Nephron (organoid): Measurements from ENCODE around the gene GLP1R.

Experiments used
- H3K27ac Mint-ChIP-seq, 3 experiments: 2 replicates each; pipeline ENCODE4 v1.8.0; 2020; ENCODE audit warnings: mixed read lengths in 3 of 3, mild to moderate bottlenecking in 2 of 3, moderate library complexity in 1 of 3
- H3K27me3 Mint-ChIP-seq: 2 replicates; pipeline ENCODE4 v1.8.0; 2021; ENCODE audit warnings: low read depth, mild to moderate bottlenecking, moderate library complexity, mixed read lengths
- H3K36me3 Mint-ChIP-seq: 2 replicates; pipeline ENCODE4 v1.8.0; 2020; ENCODE audit warnings: low read depth, mixed read lengths
- H3K4me1 Mint-ChIP-seq: 2 replicates; pipeline ENCODE4 v1.8.0; 2020; ENCODE audit warnings: mixed read lengths
- H3K4me3 Mint-ChIP-seq, 3 experiments: 2 replicates each; pipeline ENCODE4 v1.8.0; 2020; ENCODE audit warnings: mild to moderate bottlenecking in 3 of 3, mixed read lengths in 3 of 3, moderate library complexity in 2 of 3
- H3K9me3 Mint-ChIP-seq: 2 replicates; pipeline ENCODE4 v1.8.0; 2020; ENCODE audit warnings: mixed read lengths
- TF ChIP-seq, protein P1 (sequence below), 3 experiments: fragments of 200-600 bp; sonication (generic); IDR thresholded peaks; one replicate each; pipeline ENCODE4 v1.5.0; 2021; ENCODE audit warnings: antibody characterized with exemption in 3 of 3; ENCODE audit not compliant: unreplicated experiment in 3 of 3

The GLP1R gene

DNA sequence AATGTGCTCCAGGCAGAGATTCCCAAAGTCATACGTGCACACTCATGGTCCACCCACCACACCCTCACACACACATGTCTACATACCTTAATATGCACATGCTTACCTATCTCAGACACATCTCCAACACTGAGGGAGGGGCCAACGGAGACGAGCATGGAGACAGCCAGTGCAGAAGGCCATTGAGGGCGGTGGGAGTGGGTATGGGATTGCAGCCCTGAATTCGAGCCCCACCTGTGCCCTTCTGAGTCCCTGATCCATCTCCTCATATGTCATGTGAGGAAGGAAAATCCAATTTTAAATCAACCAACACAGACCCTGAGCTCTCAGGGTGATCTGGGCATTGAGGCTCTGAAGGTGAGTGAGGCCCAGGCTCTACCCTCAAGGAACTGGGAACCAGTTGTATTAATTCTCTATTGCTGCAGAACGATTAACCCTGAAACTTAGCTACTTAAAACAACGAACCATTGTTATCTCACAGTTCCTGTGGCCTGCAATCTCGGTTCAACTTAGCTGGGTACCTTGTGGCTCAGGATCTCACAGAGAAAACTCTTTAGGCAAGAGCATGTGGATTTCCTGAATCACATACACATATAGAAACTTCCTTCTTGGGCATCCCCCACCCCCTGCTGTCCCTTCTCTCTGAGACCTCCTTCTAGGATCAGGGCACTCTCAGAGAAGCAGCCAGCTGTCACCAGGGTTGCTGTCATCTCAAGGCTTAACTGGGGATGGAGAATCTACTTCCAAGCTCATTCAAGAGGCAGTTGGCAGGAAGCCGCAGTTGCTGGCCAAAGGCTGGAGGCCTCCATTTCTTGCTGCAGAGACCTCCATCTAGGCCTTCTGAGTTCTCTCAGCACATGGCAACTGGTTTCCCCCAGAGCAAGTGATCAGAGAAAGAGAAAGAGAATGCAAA lies 28.3 kb downstream of the GLP1R start:
- Mint-ChIP-seq H3K4me3 (no peak overlapping the region), H3K4me1 (no peaks in the 10 kb centered on the region), H3K27me3 (peaks cover 49% of the 10 kb centered on the region), H3K27ac (no peak overlapping the region), H3K36me3 (no peaks in the 10 kb centered on the region), H3K9me3 (no peaks in the 10 kb centered on the region)
- TF ChIP-seq, protein P1, sequence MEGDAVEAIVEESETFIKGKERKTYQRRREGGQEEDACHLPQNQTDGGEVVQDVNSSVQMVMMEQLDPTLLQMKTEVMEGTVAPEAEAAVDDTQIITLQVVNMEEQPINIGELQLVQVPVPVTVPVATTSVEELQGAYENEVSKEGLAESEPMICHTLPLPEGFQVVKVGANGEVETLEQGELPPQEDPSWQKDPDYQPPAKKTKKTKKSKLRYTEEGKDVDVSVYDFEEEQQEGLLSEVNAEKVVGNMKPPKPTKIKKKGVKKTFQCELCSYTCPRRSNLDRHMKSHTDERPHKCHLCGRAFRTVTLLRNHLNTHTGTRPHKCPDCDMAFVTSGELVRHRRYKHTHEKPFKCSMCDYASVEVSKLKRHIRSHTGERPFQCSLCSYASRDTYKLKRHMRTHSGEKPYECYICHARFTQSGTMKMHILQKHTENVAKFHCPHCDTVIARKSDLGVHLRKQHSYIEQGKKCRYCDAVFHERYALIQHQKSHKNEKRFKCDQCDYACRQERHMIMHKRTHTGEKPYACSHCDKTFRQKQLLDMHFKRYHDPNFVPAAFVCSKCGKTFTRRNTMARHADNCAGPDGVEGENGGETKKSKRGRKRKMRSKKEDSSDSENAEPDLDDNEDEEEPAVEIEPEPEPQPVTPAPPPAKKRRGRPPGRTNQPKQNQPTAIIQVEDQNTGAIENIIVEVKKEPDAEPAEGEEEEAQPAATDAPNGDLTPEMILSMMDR (IDR thresholded peaks at IDR 0.05; ENCODE audit: unreplicated experiment in 3 of 3), result no peak

DNA sequence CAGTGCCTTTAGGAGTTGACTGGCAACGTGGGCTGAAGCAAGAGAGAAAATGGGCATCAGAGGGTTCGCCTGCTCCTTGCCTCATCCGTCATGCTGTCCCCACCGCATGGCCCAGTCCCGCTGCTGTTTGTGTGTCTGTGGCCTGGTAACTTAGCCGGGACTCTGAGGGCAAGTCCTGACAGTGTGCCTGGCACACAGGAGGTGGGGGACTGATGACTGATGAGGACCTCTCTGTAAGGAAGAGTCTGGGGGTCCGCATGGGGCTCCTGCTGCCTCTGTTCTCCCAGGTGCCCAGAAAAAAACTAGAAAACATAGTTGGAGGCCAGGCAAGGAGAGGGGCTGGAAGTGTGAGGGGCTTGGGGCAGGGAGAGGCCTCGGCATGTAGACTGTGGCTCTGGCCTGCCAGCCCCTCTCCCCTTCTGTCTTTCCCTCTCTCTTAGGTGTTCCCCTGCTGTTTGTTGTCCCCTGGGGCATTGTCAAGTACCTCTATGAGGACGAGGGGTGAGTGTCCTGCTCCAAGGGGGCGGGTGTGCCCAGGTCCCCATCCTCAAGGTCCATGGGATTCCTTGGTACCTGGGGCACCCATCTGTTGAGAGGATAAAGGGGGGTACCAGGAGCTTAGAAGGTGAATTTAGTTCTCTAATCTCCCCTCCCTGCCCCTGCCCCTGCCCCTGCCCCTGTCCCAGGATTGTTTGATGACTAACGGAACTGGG lies 29.5 kb downstream of the GLP1R start:
- H3K36me3 Mint-ChIP-seq, result no peaks in the 10 kb centered on the region
- no peak overlapping the region for H3K27ac Mint-ChIP-seq
- peaks cover 55% of the 10 kb centered on the region for H3K27me3 Mint-ChIP-seq
- no peaks in the 10 kb centered on the region for H3K9me3 Mint-ChIP-seq
- H3K4me3 Mint-ChIP-seq, result no peak overlapping the region
- no peaks in the 10 kb centered on the region for H3K4me1 Mint-ChIP-seq
- TF ChIP-seq, protein P1 (IDR thresholded peaks at IDR 0.05; ENCODE audit: unreplicated experiment in 3 of 3), result no peak

DNA sequence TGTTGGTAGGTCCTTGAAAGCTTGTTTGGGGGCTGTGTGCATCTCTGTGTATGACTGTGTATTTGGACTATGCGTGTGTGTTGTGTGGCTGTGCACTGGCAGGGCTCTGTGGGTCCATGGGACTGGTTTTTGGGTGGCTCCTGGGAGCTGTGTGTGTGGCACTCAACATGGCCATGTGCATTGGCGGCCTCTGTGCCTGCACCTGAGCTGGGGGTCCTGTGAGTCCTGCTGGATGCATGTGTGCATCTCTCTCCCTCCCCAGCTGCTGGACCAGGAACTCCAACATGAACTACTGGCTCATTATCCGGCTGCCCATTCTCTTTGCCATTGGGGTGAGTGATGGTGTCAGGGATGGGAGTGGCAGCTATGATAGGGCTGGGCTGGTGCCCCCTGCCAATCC lies 30.1 kb downstream of the GLP1R start:
- Mint-ChIP-seq H3K27me3 (peaks cover 56% of the 10 kb centered on the region), H3K4me1 (no peaks in the 10 kb centered on the region), H3K36me3 (no peaks in the 10 kb centered on the region), H3K9me3 (no peaks in the 10 kb centered on the region), H3K4me3 (no peak overlapping the region), H3K27ac (no peak overlapping the region)
- TF ChIP-seq, protein P1 (IDR thresholded peaks at IDR 0.05; ENCODE audit: unreplicated experiment in 3 of 3), result no peak

DNA sequence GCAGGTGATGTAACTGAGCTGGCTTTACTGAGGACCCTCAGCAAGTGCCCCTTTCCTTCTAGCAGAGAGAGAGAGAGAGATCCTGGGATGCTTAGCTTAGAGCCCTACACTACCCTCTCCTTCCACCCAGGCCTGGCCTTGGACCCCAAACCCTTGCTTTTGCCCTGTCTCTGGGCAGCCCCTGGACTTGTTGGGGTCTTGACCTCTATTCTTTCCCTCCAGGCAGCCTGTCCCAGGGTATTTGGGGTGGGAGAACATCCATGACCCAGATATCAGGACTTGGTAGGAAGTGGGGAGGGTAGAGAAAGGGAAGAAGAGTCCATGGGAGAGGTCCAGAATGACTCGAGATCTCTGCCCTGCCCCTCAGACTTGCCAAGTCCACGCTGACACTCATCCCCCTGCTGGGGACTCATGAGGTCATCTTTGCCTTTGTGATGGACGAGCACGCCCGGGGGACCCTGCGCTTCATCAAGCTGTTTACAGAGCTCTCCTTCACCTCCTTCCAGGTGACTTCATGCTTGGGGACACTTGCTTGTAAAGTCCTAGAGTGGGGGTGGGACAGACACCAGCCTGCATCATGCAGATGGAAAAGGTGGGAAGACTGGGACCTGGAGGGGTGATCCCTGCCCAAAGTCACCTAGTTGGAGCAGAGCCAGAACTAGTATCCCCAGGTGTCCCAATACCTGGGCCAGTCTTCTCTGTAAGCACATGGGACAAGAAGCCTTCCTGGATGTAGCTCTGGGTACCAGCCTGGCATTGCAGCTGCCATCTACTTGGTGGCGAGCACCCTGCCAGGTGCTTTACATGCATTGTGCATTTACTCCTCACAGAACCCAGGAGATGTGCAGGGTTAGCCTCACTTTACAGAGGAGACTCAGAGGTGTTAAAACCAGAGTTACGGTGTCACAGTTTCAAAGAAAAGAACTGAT lies 30.9 kb downstream of the GLP1R start:
- no peak overlapping the region for H3K27ac Mint-ChIP-seq

DNA sequence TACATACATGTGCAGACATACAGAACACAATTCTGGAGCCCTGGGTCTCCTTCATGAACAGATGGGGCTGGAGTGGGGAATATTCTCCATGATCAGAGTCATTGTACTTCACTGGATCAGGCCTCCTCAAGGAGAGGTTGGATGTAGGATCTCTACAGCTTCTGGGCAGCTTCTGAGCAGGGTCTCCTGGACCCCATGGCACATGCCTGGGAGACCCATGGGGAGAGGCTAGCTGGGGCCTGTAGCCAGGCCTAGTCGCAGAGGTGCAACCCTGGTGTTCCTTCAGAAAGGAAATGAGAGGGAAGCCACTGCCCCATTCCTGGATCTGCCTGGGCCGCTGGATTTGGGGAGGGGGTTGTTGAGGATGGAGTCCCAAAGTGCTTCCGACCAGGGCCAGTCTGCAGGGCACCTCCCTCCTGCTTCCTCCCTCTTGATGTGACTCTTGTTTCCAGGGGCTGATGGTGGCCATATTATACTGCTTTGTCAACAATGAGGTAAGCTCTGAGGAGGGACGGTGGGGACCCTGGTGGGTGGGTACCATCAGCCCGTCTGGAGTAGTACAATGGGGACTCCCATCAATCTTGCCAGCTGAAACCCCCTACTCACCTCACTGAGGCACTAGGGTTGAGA lies 31.8 kb downstream of the GLP1R start:
- TF ChIP-seq, protein P1 (IDR thresholded peaks at IDR 0.05; ENCODE audit: unreplicated experiment in 3 of 3), result no peak
- Mint-ChIP-seq H3K9me3 (no peaks in the 10 kb centered on the region), H3K4me3 (no peak overlapping the region), H3K27me3 (peaks cover 63% of the 10 kb centered on the region), H3K36me3 (no peaks in the 10 kb centered on the region), H3K4me1 (no peaks in the 10 kb centered on the region), H3K27ac (no peak overlapping the region)

More for the DNA sequence above, 30.9 kb downstream of the GLP1R start:
- no peaks in the 10 kb centered on the region for H3K4me1 Mint-ChIP-seq
- H3K27me3 Mint-ChIP-seq, result peaks cover 62% of the 10 kb centered on the region
- no peak overlapping the region for H3K4me3 Mint-ChIP-seq
- H3K36me3 Mint-ChIP-seq, result no peaks in the 10 kb centered on the region
- TF ChIP-seq, protein P1 (IDR thresholded peaks at IDR 0.05; ENCODE audit: unreplicated experiment in 3 of 3), result no peak
- no peaks in the 10 kb centered on the region for H3K9me3 Mint-ChIP-seq
